OCI-LY3 (cell line): ENCODE data around the gene MRPL21.

Source experiments
- H2AFZ ChIP-seq: fragments of 200-600, 300-600 bp; shearing (Covaris generic); 2 replicates; pipeline ENCODE4 v1.6.0; 2014; ENCODE audit warnings: antibody characterized with exemption, low read depth, low read length
- H3K27ac ChIP-seq: fragments of 200-600, 300-600 bp; sonication (generic); 2 replicates; pipeline ENCODE4 v1.5.1; 2014; ENCODE audit warnings: mild to moderate bottlenecking, low read length, moderate library complexity, mixed read lengths
- H3K27me3 ChIP-seq: fragments of 200-600, 300-600 bp; sonication (generic); 2 replicates; pipeline ENCODE4 v1.6.1; 2014; ENCODE audit warnings: low read depth, low read length, mixed read lengths
- H3K36me3 ChIP-seq: fragments of 200-600, 300-600 bp; sonication (generic); replicated peaks from 2 replicates; pipeline ENCODE3; 2014; ENCODE audit warnings: low read depth, low read length, mixed read lengths
- H3K4me1 ChIP-seq: fragments of 300-600, 200-600 bp; sonication (generic); 2 replicates; pipeline ENCODE4 v1.6.1; 2014; ENCODE audit warnings: low read length, mixed read lengths
- H3K4me2 ChIP-seq: fragments of 200-600, 300-600 bp; sonication (generic); 2 replicates; pipeline ENCODE4 v1.6.1; 2014; ENCODE audit warnings: low read length, mixed read lengths
- H3K4me3 ChIP-seq: fragments of 300-600, 200-600 bp; sonication (generic); 2 replicates; pipeline ENCODE4 v1.5.1; 2014; ENCODE audit warnings: antibody characterized with exemption, mild to moderate bottlenecking, low read length, moderate library complexity
- H3K79me2 ChIP-seq: fragments of 300-600, 200-600 bp; shearing (Covaris generic); 2 replicates; pipeline ENCODE4 v1.6.1; 2014; ENCODE audit warnings: mild to moderate bottlenecking, low read length, mixed read lengths
- H3K9ac ChIP-seq: fragments of 300-600, 200-600 bp; shearing (Covaris generic); 2 replicates; pipeline ENCODE4 v1.6.0; 2014; ENCODE audit warnings: mild to moderate bottlenecking, low read length, moderate library complexity
- H3K9me3 ChIP-seq: fragments of 200-600, 300-600 bp; shearing (Covaris generic); 2 replicates; pipeline ENCODE4 v1.6.1; 2014; ENCODE audit warnings: low read length, mixed read lengths; ENCODE audit not compliant: insufficient read depth
- H4K20me1 ChIP-seq: fragments of 200-600, 300-600 bp; sonication (generic); 2 replicates; pipeline ENCODE4 v1.6.1; 2016; ENCODE audit warnings: low read length, mixed read lengths; ENCODE audit not compliant: insufficient read depth
- EZH2phosphoT487 ChIP-seq: fragments of 200-600 bp; shearing (Covaris generic); IDR thresholded peaks from 2 replicates; pipeline ENCODE4 v1.6.1; 2018; ENCODE audit warnings: antibody characterized with exemption, mixed run types, low read depth
- TF ChIP-seq, protein P1 (sequence below): fragments of 200-600, 300-600 bp; sonication (generic); IDR thresholded peaks from 2 replicates; pipeline ENCODE4 v1.5.1; 2014; ENCODE audit warnings: antibody characterized with exemption, low read length, low read depth

The MRPL21 gene

DNA sequence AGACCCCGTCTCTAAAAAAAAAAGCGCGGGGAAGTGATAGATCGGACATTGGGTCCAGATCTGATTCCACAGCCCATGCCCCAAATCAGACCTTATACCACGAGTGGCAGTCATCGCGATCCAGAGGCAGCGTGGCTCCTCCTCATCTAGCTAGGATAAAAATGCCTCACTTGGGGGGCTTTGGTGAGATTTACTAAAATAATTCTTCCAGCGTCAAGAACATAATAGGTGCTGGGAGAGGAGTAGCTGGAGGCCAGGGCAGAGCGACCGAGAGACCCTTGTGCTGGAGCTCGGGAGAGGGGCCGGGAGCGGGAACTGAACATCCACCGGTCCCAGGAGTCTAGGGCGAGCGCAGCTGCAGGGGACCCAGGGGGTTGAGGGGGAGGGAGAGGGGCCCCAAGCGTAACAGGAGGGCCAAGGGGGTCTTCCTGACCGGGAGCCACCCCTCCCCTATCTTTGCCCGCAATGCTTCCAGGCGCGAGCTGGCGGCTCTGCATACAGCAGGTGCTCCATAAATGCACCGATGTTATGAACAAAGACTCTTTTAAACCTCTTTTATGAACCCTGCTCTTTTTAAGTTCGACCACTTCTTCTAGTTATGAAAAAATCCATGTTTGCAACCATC lies 61.1 kb downstream of the MRPL21 start:
- no peaks in the 10 kb centered on the region for H3K9me3 ChIP-seq
- H3K36me3 ChIP-seq, result no peaks in the 10 kb centered on the region
- no peak overlapping the region for H2AFZ ChIP-seq
- H3K9ac ChIP-seq, result no peak overlapping the region
- H3K4me2 ChIP-seq, result peak overlapping the region; percentile 63; the same call in 1 of the 2 replicates
- no peaks in the 10 kb centered on the region for H3K79me2 ChIP-seq
- H3K27me3 ChIP-seq, result peaks cover 35% of the 10 kb centered on the region
- no peak overlapping the region for H3K4me3 ChIP-seq
- no peak overlapping the region for H3K27ac ChIP-seq
- H3K4me1 ChIP-seq, result peaks cover 30% of the 10 kb centered on the region
- TF ChIP-seq, protein P1, sequence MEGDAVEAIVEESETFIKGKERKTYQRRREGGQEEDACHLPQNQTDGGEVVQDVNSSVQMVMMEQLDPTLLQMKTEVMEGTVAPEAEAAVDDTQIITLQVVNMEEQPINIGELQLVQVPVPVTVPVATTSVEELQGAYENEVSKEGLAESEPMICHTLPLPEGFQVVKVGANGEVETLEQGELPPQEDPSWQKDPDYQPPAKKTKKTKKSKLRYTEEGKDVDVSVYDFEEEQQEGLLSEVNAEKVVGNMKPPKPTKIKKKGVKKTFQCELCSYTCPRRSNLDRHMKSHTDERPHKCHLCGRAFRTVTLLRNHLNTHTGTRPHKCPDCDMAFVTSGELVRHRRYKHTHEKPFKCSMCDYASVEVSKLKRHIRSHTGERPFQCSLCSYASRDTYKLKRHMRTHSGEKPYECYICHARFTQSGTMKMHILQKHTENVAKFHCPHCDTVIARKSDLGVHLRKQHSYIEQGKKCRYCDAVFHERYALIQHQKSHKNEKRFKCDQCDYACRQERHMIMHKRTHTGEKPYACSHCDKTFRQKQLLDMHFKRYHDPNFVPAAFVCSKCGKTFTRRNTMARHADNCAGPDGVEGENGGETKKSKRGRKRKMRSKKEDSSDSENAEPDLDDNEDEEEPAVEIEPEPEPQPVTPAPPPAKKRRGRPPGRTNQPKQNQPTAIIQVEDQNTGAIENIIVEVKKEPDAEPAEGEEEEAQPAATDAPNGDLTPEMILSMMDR, result no peak
- TF ChIP-seq EZH2phosphoT487, result no peak
- no peaks in the 10 kb centered on the region for H4K20me1 ChIP-seq

DNA sequence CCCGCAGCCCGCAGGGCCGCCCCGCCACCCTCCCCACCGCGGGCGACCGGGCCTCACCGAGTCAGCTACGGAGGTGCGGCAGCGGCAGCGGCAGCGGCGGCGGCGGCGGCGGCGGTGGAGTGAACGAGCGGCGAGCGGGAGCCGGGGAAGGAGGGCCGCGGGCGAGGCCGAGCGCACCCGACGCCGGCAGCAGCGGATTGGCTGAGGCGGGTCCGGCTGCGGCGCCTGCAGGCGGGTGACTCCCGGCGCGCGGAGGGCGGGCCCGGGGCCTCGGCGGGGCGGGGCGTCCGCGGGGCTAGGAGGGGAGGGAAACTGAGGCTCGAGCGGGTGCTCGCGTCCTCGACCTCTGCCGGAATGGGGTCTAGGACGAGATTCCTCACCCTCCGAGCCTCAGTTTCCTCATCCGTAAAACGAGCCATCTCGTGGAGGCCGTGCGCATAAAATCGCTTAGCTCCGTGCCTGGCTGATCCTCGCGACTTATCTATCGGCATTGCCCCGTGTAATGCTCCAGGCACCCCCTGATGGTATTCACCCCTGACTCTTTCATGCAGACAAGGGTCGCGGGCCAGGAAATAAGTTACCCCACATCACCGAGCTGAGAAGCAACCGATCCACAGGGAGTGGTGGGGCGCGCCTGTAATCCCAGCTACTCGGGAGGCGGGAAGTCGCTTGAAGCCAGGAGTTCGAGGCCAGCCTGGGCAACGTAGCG lies 61.8 kb downstream of the MRPL21 start, which contains the start of gene CPT1A:
Gene CPT1A, minus strand, starts transcription at position 199 of the 709 bp plus-strand sequence. CDS start 26,442 bp downstream, outside the sequence.
- TF ChIP-seq, protein P1, result no peak
- no peak for TF ChIP-seq EZH2phosphoT487
- no peaks in the 10 kb centered on the region for H3K36me3 ChIP-seq
- H3K9ac ChIP-seq, result peak within 1 kb of the TSS; percentile 51; the same call in 1 of the 2 replicates
- peak within 1 kb of the TSS; percentile 81 for H3K4me2 ChIP-seq
- no peaks in the 10 kb centered on the region for H3K9me3 ChIP-seq
- peaks cover 28% of the 10 kb centered on the region for H3K27me3 ChIP-seq
- peak within 1 kb of the TSS; percentile 80 for H3K4me3 ChIP-seq
- peaks cover 30% of the 10 kb centered on the region for H3K4me1 ChIP-seq
- H2AFZ ChIP-seq, result peak within 1 kb of the TSS; percentile 11; the same call in 1 of the 2 replicates
- H4K20me1 ChIP-seq, result no peaks in the 10 kb centered on the region
- H3K27ac ChIP-seq, result no peak within 1 kb of the TSS
- H3K79me2 ChIP-seq, result no peaks in the 10 kb centered on the region
